ENCODE results near the gene CDRT15.
A peak's percentile ranks its signal among the peaks of the same experiment; 100 is the strongest.
"Not testable (repeated sequence)": the region's sequence is repeated elsewhere in the genome, so short reads cannot be mapped to it uniquely, and the experiment has no call there.

The CDRT15 gene

DNA sequence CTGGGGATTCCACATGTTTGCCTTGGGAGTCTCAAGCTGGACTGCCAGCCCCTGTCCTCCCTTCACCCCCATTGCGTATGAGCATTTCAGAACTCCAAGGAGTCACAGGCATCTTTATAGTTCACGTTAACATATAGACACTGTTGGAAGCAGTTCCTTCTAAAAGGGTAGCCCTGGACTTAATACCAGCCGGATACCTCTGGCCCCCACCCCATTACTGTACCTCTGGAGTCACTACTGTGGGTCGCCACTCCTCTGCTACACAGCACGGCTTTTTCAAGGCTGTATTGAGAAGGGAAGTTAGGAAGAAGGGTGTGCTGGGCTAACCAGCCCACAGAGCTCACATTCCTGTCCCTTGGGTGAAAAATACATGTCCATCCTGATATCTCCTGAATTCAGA is 28.9 kb downstream of the CDRT15 start:
- DNase-seq (ENCODE audit: low spot score), result no peak

GRCh38 chr17:14206891-14207290 is 29.8 kb downstream of the CDRT15 start:
- no peak for DNase-seq (ENCODE audit: low spot score)

GRCh38 chr17:14205992-14206461 is 30.6 kb downstream of the CDRT15 start:
- DNase-seq (ENCODE audit: low spot score), result no peak

GRCh38 chr17:14205380-14205779 is 31.3 kb downstream of the CDRT15 start:
- no peak for DNase-seq (ENCODE audit: low spot score)

GRCh38 chr17:14204546-14204945 is 32.1 kb downstream of the CDRT15 start:
- DNase-seq (ENCODE audit: low spot score), result no peak

DNA sequence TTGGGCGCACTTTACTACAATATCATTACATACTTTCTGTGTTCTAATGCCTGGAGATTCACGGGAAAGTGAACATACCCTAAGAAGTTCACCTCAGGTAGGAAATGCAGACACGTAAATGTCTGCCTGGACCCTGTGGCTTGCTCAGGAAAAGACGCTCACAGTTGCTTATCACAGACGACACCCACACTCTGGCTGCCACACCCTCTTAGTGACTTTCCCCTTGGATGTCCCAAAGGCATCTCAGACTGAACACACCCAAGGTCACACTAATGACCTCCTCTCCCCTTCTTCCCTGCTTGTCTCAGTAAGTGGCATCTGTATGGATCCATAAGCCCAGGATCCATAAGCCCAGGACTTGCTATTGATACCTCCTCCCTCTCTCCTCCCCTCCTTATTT is 32.6 kb downstream of the CDRT15 start:
- DNase-seq (ENCODE audit: low spot score), result no peak

- DNase-seq (ENCODE audit: low spot score), result no peak
Measured at GRCh38 chr17:14203388-14203787, 33.3 kb downstream of the CDRT15 start.

DNA sequence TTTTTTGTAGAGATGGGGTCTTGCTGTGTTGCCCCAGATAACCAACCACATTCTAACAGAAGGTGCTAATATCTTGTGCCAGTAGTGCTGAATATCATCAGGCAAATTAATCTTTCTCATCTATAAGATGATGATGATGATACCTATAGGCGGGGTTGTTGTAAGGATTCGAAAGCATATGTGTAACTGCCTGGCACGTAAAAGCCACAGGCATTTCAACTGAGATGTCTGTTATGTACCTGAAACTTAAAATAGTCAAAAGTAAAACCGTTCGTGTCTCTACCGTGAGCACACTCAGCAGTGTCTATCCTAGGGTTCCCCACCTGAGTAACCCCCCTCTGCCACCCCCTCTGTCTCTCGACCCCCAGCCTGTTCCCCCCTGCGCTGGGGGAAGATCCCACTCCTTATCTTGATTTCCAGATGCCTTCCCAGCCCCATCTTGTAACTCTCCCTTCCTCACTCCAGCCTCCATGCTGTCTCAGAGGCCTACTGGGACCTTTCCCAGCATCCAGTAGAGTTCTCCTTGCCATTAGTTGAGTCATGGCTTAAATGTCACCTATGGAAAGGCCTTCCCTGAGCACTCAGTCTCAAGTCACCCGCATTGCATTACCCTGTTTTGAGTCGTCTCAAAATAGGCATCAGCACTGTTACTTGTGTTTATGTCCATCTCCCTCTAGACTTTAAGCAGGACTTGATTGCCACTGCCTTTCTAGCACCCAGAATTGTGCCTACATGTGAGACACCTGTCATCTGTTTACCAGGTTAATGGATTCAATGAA is 34.1 kb downstream of the CDRT15 start:
- DNase-seq (ENCODE audit: low spot score), result no peak

GRCh38 chr17:14201988-14202380 is 34.7 kb downstream of the CDRT15 start:
- no peak for DNase-seq (ENCODE audit: low spot score)

DNA sequence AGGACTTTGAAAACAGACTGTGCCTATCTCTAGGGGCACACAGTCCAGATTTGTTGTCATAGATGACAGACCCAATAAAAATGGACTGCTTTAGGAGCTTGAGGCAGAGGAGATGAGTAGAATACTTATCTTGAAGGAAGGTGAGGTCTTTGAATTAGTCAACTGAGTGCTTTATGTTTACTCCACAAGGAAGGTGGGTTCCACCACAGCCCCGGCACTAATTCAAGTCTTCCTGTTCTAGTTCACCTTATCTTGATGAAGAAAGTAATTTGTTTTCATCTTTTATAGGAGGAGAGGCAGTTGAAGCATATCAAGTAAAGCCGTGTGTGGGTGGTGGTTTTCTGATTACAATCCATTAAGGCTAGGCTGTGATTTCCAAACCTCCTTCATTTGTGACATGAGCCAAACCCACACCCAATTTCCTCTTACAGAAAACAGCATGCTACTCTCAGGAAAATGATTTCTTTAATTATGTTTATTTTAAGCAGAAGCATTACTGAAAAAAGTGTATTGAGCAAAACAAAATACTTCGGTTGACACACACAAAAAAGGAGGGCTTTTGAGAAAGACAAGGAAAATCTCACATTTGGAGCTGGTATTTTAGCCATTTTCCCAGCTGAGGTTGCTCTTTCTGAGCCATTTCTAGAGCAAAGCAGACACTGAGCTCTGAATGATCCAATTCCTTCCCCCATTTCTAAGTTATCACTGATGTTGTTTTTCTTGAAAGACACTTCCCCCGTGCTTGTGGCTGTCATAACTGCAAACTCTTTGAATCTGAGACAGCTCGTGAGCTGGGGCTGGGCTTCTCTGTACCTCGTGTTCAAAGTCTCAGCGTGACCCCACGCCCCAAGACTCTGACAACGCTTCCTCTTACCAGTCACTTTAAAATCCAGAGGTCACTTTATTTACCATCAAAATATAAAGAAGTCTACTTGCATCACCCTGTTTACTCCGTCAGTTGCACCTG is 35.4 kb downstream of the CDRT15 start:
- no peak for DNase-seq (ENCODE audit: low spot score)

GRCh38 chr17:14200354-14200753 is 36.3 kb downstream of the CDRT15 start:
- DNase-seq (ENCODE audit: low spot score), result no peak

DNA sequence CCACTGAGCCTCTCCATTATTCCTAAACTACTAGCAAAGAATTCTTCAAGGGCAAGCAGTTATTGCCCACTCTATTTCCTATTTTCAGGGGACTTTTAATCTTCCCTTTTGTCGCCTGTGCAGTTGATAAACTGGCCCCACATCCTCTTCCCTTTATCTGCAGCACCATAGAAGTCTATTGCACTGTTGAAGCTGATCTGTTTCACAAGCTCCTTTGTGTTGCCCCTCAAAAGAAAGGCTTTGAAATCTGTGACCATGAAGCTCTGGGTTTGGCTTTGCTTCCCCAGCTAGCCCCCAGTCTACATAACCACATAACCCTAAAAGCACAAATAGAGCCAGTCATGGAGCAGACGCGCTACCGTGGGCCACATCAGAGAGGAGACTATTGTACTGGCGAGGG is 37.1 kb downstream of the CDRT15 start:
- no peak for DNase-seq (ENCODE audit: low spot score)

- DNase-seq (ENCODE audit: low spot score), result no peak
Measured at GRCh38 chr17:14198575-14198974, 38.1 kb downstream of the CDRT15 start.

- peak; percentile 71 for DNase-seq (ENCODE audit: low spot score)
Measured at GRCh38 chr17:14198013-14198412, 38.6 kb downstream of the CDRT15 start.

- no peak for DNase-seq (ENCODE audit: low spot score)
Measured at GRCh38 chr17:14197586-14197985, 39.1 kb downstream of the CDRT15 start.

GRCh38 chr17:14197057-14197456 is 39.6 kb downstream of the CDRT15 start:
- DNase-seq (ENCODE audit: low spot score), result no peak

- DNase-seq (ENCODE audit: low spot score), result no peak
Measured at GRCh38 chr17:14196377-14196997, 40.2 kb downstream of the CDRT15 start.

- not testable (repeated sequence) for DNase-seq (ENCODE audit: low spot score)
Measured at GRCh38 chr17:14192636-14193344, 43.9 kb downstream of the CDRT15 start.

- DNase-seq (ENCODE audit: low spot score), result not testable (repeated sequence)
Measured at GRCh38 chr17:14192039-14192438, 44.6 kb downstream of the CDRT15 start.

DNA sequence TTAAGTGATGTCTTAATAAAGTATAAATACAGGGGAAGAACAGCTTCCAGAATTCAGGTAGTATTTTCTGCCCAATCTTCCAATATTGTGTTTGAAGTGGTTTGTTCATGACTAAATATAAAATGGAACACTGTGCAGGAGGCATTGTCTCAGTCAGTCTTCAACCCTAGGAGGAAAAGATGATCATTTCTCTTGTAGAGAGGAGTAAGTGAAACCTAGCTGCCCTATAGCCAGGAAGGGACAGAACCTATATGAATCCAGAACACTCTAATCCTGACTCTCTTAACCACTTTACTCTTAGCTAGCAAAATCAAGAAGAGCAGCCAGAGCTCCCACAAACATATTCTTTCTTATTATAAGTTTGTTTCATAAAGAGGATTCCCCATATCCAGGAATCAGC is 45.2 kb downstream of the CDRT15 start:
- not testable (repeated sequence) for DNase-seq (ENCODE audit: low spot score)

DNA sequence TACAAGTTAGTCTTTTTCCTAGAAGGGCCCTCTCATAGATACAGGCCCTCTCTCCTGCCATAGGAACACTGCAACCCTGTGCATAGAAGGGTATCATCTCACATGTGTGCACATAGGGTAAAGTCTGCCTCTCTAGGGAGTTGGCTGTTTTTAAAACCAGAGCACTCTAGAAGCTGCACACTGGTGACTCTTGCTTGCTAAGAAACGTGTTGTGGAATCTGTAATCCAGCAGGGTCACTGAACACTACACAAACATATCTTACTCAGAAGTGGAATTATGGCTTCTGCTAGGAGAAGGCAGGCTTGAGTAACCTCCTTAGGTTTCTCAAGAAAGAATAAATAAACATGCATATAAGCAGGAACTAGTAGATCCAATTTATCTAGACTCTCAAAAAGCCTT is 45.9 kb downstream of the CDRT15 start:
- not testable (repeated sequence) for DNase-seq (ENCODE audit: low spot score)

Data from SK-N-DZ (cell line).